CD14-positive monocyte (primary cell): ENCODE data around the gene PMM2. TPM values are rescaled to one million over a fixed set of nuclear protein-coding genes. Genes with fewer than 3 reads are reported as not detected.
A peak's percentile ranks its signal among the peaks of the same experiment; 100 is the strongest.
"Not testable (repeated sequence)": the region's sequence is repeated elsewhere in the genome, so short reads cannot be mapped to it uniquely, and the experiment has no call there.

Experiments
- DNase-seq, 3 donors: peaks; one replicate each; pipeline ENCODE4 v3.0.0-alpha.2; 2011 to 2022
- H2AFZ ChIP-seq: 2 replicates; pipeline ENCODE4 v1.6.0; 2012; ENCODE audit warnings: mild to moderate bottlenecking, low read depth, low read length, inconsistent platforms; ENCODE audit not compliant: insufficient read depth, poor library complexity, severe bottlenecking
- H3K27ac ChIP-seq, 2 donors: 1 replicate in 1 of 2; 2 replicates in 1 of 2; pipeline ENCODE4 v1.5.1; 2012 to 2013; ENCODE audit warnings: low read length in 2 of 2, control low read depth in 1 of 2, inconsistent platforms in 1 of 2, low read depth in 1 of 2, mild to moderate bottlenecking in 1 of 2
- H3K27me3 ChIP-seq, 2 donors: one replicate each; pipeline versions ENCODE4 v1.6.0 to v1.6.1; 2011 to 2013; ENCODE audit warnings: low read length in 2 of 2; ENCODE audit not compliant: control insufficient read depth in 2 of 2, insufficient read depth in 2 of 2
- H3K36me3 ChIP-seq, 2 donors: replicated peaks in 1 of 2; 1 replicate in 1 of 2; 2 replicates in 1 of 2; pipeline versions ENCODE4 v1.5.1 to v1.6.1; 2012 to 2013; ENCODE audit warnings: low read length in 2 of 2, control low read depth in 1 of 2, inconsistent platforms in 1 of 2, mild to moderate bottlenecking in 1 of 2; ENCODE audit not compliant: insufficient read depth in 2 of 2, control insufficient read depth in 1 of 2
- H3K4me1 ChIP-seq, 2 donors: 1 replicate in 1 of 2; 2 replicates in 1 of 2; pipeline versions ENCODE4 v1.5.1 to v1.6.1; 2012 to 2013; ENCODE audit warnings: low read length in 2 of 2, control low read depth in 1 of 2, inconsistent platforms in 1 of 2, mild to moderate bottlenecking in 1 of 2, moderate library complexity in 1 of 2; ENCODE audit not compliant: insufficient read depth in 2 of 2, control insufficient read depth in 1 of 2
- H3K4me2 ChIP-seq: replicated peaks from 2 replicates; pipeline ENCODE3; 2012; ENCODE audit warnings: low read length, moderate library complexity, mild to moderate bottlenecking; ENCODE audit not compliant: poor library complexity, severe bottlenecking; ENCODE audit errors: extremely low read depth
- H3K4me3 ChIP-seq, 3 experiments: fragments of 200-600 bp in 1 of 3; sonication (generic) in 1 of 3; replicated peaks in 1 of 3; 1 replicate in 2 of 3; 2 replicates in 1 of 3; pipeline ENCODE4 v1.5.1; 2011 to 2013; ENCODE audit warnings: low read length in 3 of 3, mild to moderate bottlenecking in 3 of 3, control low read depth in 2 of 3, low read depth in 2 of 3, inconsistent platforms in 1 of 3, moderate library complexity in 1 of 3
- H3K79me2 ChIP-seq: 2 replicates; pipeline ENCODE4 v1.6.0; 2012; ENCODE audit warnings: mild to moderate bottlenecking, control low read depth, inconsistent platforms, low read length, moderate library complexity; ENCODE audit not compliant: insufficient read depth
- H3K9ac ChIP-seq: 2 replicates; pipeline ENCODE4 v1.6.0; 2017; ENCODE audit warnings: low read length, mild to moderate bottlenecking; ENCODE audit not compliant: insufficient read depth, poor library complexity, severe bottlenecking
- H3K9me3 ChIP-seq, 2 donors: replicated peaks in 1 of 2; 1 replicate in 1 of 2; 2 replicates in 1 of 2; pipeline versions ENCODE4 v1.5.1 to v1.6.1; 2012 to 2013; ENCODE audit warnings: low read length in 2 of 2, control low read depth in 1 of 2; ENCODE audit not compliant: control insufficient read depth in 1 of 2, insufficient read depth in 1 of 2
- H4K20me1 ChIP-seq: 2 replicates; pipeline ENCODE4 v1.6.0; 2012; ENCODE audit warnings: mild to moderate bottlenecking, low read length, control low read depth, moderate library complexity; ENCODE audit not compliant: insufficient read depth
- H3K27ac Mint-ChIP-seq, 7 donors: one replicate each; pipeline ENCODE4 v1.8.0; 2020; ENCODE audit warnings: mild to moderate bottlenecking in 7 of 7, mixed read lengths in 7 of 7, moderate library complexity in 6 of 7, inconsistent platforms in 2 of 7
- H3K27me3 Mint-ChIP-seq, 3 donors: one replicate each; pipeline ENCODE4 v1.8.0; 2021 to 2022; ENCODE audit warnings: low read depth in 3 of 3, mild to moderate bottlenecking in 3 of 3, mixed read lengths in 3 of 3, moderate library complexity in 3 of 3, inconsistent platforms in 1 of 3
- H3K36me3 Mint-ChIP-seq, 2 donors: one replicate each; pipeline ENCODE4 v1.8.0; 2020; ENCODE audit warnings: mixed read lengths in 2 of 2, inconsistent platforms in 1 of 2, mild to moderate bottlenecking in 1 of 2
- H3K4me1 Mint-ChIP-seq: one replicate; pipeline ENCODE4 v1.8.0; 2020; ENCODE audit warnings: mild to moderate bottlenecking, mixed read lengths
- H3K4me3 Mint-ChIP-seq, 2 donors: one replicate each; pipeline ENCODE4 v1.8.0; 2020; ENCODE audit warnings: mild to moderate bottlenecking in 2 of 2, mixed read lengths in 2 of 2, moderate library complexity in 1 of 2
- H3K9me3 Mint-ChIP-seq, 7 donors: one replicate each; pipeline ENCODE4 v1.8.0; 2020 to 2022; ENCODE audit warnings: mixed read lengths in 7 of 7, mild to moderate bottlenecking in 6 of 7, moderate library complexity in 6 of 7, inconsistent platforms in 2 of 7
- CTCF ChIP-seq: fragments of 200-600 bp; IDR thresholded peaks from one replicate; pipeline ENCODE4 v1.8.0; 2022; ENCODE audit warnings: antibody characterized with exemption, mild to moderate bottlenecking
- WGBS: methylation state at CpG from one replicate; pipeline ENCODE4 v1.1.5; 2013; ENCODE audit warnings: missing lambda C conversion rate; ENCODE audit not compliant: insufficient coverage; 5-methylcytosine and 5-hydroxymethylcytosine counted together
- intact Hi-C, 2 donors: fragments of 100-400 bp; cut with micrococcal nuclease; formaldehyde crosslinking; loops; one replicate each; pipeline versions ENCODE4 v1.15.0 to v1.15.1; 2023
- polyA plus RNA-seq, 3 donors: library from polyadenylated mRNA; depleted of rRNA in 1 of 3; unstranded in 2 of 3; stranded (reverse) in 1 of 3; fragments of 300-500 nt in 2 of 3; fragments of >200 nt in 1 of 3; fragmentation: Illumina TruSeq in 2 of 3; gene quantifications; 1 replicate in 2 of 3; 2 replicates in 1 of 3; pipeline ENCODE4 v1.2.3, GENCODE V29; 2012 to 2021

PMM2 gene
- polyA plus RNA-seq, 3 donors: 15.2 to 22.9 (median 17.8) TPM

GRCh38 chr16:8801701-8802100, 4.1 kb downstream of the PMM2 start:
- Histone ChIP-seq H3K36me3 (peaks cover 48 to 58% of the 10 kb centered on the region in 2 donors), H3K27ac (no peak overlapping the region), H3K4me1 (peaks cover 25 to 29% of the 10 kb centered on the region in 2 donors), H3K4me2 (no peak overlapping the region), H3K79me2 (peaks cover 70% of the 10 kb centered on the region), H3K27me3 (no peaks in the 10 kb centered on the region), H3K9me3 (no peaks in the 10 kb centered on the region), H2AFZ (no peak overlapping the region), H3K9ac (no peak overlapping the region), H4K20me1 (peaks cover 32% of the 10 kb centered on the region), H3K4me3 (no peak overlapping the region)
- peaks cover 23% of the 10 kb centered on the region for H3K4me1 Mint-ChIP-seq
- peaks cover 45 to 57% of the 10 kb centered on the region in 2 donors for H3K36me3 Mint-ChIP-seq
- no peak for TF ChIP-seq CTCF
- DNase-seq: no peak
- WGBS: no CpG with 5 or more reads among the region's 4 CpGs
- no peaks in the 10 kb centered on the region for H3K27me3 Mint-ChIP-seq
- H3K4me3 Mint-ChIP-seq: no peak overlapping the region
- no peaks in the 10 kb centered on the region for H3K9me3 Mint-ChIP-seq
- peak overlapping the region in 1 of 7 donors; percentile 59 for H3K27ac Mint-ChIP-seq
- intact Hi-C loops: no loop called here

- H3K4me1 Mint-ChIP-seq, H3K27ac ChIP-seq, H3K9me3 ChIP-seq, H3K9ac ChIP-seq, H3K27me3 Mint-ChIP-seq, DNase-seq, H2AFZ ChIP-seq, H3K4me2 ChIP-seq, H3K9me3 Mint-ChIP-seq, H3K4me3 Mint-ChIP-seq, H3K4me3 ChIP-seq, H3K27me3 ChIP-seq, intact Hi-C loops: not testable (repeated sequence)
- WGBS: 99% methylated on average over 10 of the region's 12 CpGs
- Histone ChIP-seq H4K20me1 (peaks cover 28% of the 10 kb centered on the region), H3K79me2 (peaks cover 50% of the 10 kb centered on the region), H3K4me1 (peaks cover 9 to 10% of the 10 kb centered on the region in 2 donors), H3K36me3 (peaks cover 68 to 78% of the 10 kb centered on the region in 2 donors)
- H3K36me3 Mint-ChIP-seq: peaks cover 62 to 77% of the 10 kb centered on the region in 2 donors
- peak overlapping the region in 1 of 7 donors; percentile 40 for H3K27ac Mint-ChIP-seq
These were observed 6.1 kb downstream of the PMM2 start for GRCh38 chr16:8803733-8804132.
